Right ventricle myocardium inferior (tissue), 1 donor: ENCODE measurements around the gene KIAA1549. TPM values are rescaled to one million over a fixed set of nuclear protein-coding genes. Genes with fewer than 3 reads are reported as not detected.
A peak's percentile ranks its signal among the peaks of the same experiment; 100 is the strongest.
"Not testable (repeated sequence)": the region's sequence is repeated elsewhere in the genome, so short reads cannot be mapped to it uniquely, and the experiment has no call there.

ENCODE experiments used
- ATAC-seq: fragments of 200-7000 bp; cut with Tn5 transposase; one replicate; pipeline ENCODE4 v1.9.1; 2020; ENCODE audit warnings: mild to moderate bottlenecking, moderate library complexity
- DNase-seq: peaks from one replicate; pipeline ENCODE4 v3.0.0; 2021; ENCODE audit errors: missing footprints
- intact Hi-C: fragments of 100-400 bp; cut with DNase I; formaldehyde crosslinking; loops from one replicate; pipeline ENCODE4 v1.11.0; 2022
- total RNA-seq: library from RNA; stranded (reverse); fragmentation: NEBNext Ultra II Directional; extraction: Animal tissue kit (Norgen Biotek cat#: 25700); gene quantifications from one replicate; pipeline ENCODE4 v1.2.1, GENCODE V29; 2021
- donor health status: DM: no; HTN: yes; CAD: no; lungs with severe emphysema.

The KIAA1549 gene
- total RNA-seq, 1 donor from 2014 or later = 1.8 TPM

- DNase-seq = no peak
- intact Hi-C loops = no loop called here
- no peak for ATAC-seq
These were observed 29.2 kb downstream of the KIAA1549 start for GRCh38 chr7:138951953-138952352.

GRCh38 chr7:138949421-138950088, 31.6 kb downstream of the KIAA1549 start:
- intact Hi-C loops = no loop called here
- DNase-seq (no peak), ATAC-seq (no peak)

- ATAC-seq (no peak), DNase-seq (no peak)
- intact Hi-C loops = no loop called here
These were observed 32.8 kb downstream of the KIAA1549 start for GRCh38 chr7:138948403-138948802.

GRCh38 chr7:138945821-138946220, 35.4 kb downstream of the KIAA1549 start:
- intact Hi-C loops = no loop called here
- no peak for DNase-seq
- no peak for ATAC-seq

GRCh38 chr7:138945154-138945553, 36.0 kb downstream of the KIAA1549 start:
- intact Hi-C loops = no loop called here
- ATAC-seq (no peak), DNase-seq (no peak)

GRCh38 chr7:138944592-138944991, 36.6 kb downstream of the KIAA1549 start:
- no peak for DNase-seq
- intact Hi-C loops = no loop called here
- ATAC-seq = no peak

- ATAC-seq (no peak), DNase-seq (no peak)
- intact Hi-C loops = no loop called here
These were observed 38.1 kb downstream of the KIAA1549 start for GRCh38 chr7:138943061-138943460.

- ATAC-seq = no peak
These were observed 39.6 kb downstream of the KIAA1549 start for GRCh38 chr7:138941545-138941944.

GRCh38 chr7:138940602-138941001, 40.6 kb downstream of the KIAA1549 start:
- DNase-seq, intact Hi-C loops, ATAC-seq: not testable (repeated sequence)

More at GRCh38 chr7:138941545-138941944, 39.6 kb downstream of the KIAA1549 start:
- intact Hi-C loops = no loop called here
- DNase-seq = no peak

GRCh38 chr7:138937484-138937883, 43.7 kb downstream of the KIAA1549 start:
- DNase-seq (no peak), ATAC-seq (no peak)
- intact Hi-C loops = no loop called here

GRCh38 chr7:138935465-138936011, 45.7 kb downstream of the KIAA1549 start:
- intact Hi-C loops = no loop called here
- DNase-seq = no peak
- ATAC-seq = peak; percentile 69

GRCh38 chr7:138934861-138935260, 46.3 kb downstream of the KIAA1549 start:
- intact Hi-C loops = no loop called here
- DNase-seq (no peak), ATAC-seq (no peak)

- DNase-seq (no peak), ATAC-seq (no peak)
- intact Hi-C loops = no loop called here
These were observed 46.8 kb downstream of the KIAA1549 start for GRCh38 chr7:138934367-138934766.

- DNase-seq (no peak), ATAC-seq (no peak)
- intact Hi-C loops = no loop called here
These were observed 48.3 kb downstream of the KIAA1549 start for GRCh38 chr7:138932870-138933269.

- no peak for ATAC-seq
These were observed 48.8 kb downstream of the KIAA1549 start for GRCh38 chr7:138932427-138932826.

GRCh38 chr7:138929969-138930368, 51.2 kb downstream of the KIAA1549 start:
- intact Hi-C loops = no loop called here
- ATAC-seq = no peak

More at GRCh38 chr7:138932427-138932826, 48.8 kb downstream of the KIAA1549 start:
- no peak for DNase-seq
- intact Hi-C loops = no loop called here

GRCh38 chr7:138926241-138926612, 55.0 kb downstream of the KIAA1549 start:
- intact Hi-C loops = no loop called here
- ATAC-seq = no peak

More at GRCh38 chr7:138929969-138930368, 51.2 kb downstream of the KIAA1549 start:
- DNase-seq = no peak

GRCh38 chr7:138924501-138925225, 56.5 kb downstream of the KIAA1549 start:
- DNase-seq (no peak), ATAC-seq (no peak)
- intact Hi-C loops = no loop called here

More at GRCh38 chr7:138926241-138926612, 55.0 kb downstream of the KIAA1549 start:
- DNase-seq = no peak

GRCh38 chr7:138921277-138921676, 59.9 kb downstream of the KIAA1549 start:
- intact Hi-C loops = no loop called here
- ATAC-seq = no peak

GRCh38 chr7:138919911-138920310, 61.3 kb downstream of the KIAA1549 start:
- ATAC-seq (no peak), DNase-seq (no peak)
- intact Hi-C loops = no loop called here

More at GRCh38 chr7:138921277-138921676, 59.9 kb downstream of the KIAA1549 start:
- no peak for DNase-seq
